NCI-H2029 treated with DMSO at 0.1 percent for 48 hours (cell line): ENCODE data around the gene PLIN3.
"Not testable (repeated sequence)": the region's sequence is repeated elsewhere in the genome, so short reads cannot be mapped to it uniquely, and the experiment has no call there.

ENCODE experiments used
- DNase-seq: peaks from one replicate; lab custom pipeline; 2025; lab: John Stamatoyannopoulos, UW

PLIN3 gene

GRCh38 chr19:4867534-4868285 lies at the start of gene PLIN3:
TSS of gene PLIN3 (minus strand) at chr19:4867667. CDS start at chr19:4861394, 6,273 bp downstream.
- peak; percentile 41 for DNase-seq

GRCh38 chr19:4916292-4917082 lies 49.0 kb upstream of the PLIN3 start:
- DNase-seq = no peak

- no peak for DNase-seq
Measured at GRCh38 chr19:4914736-4915501, 47.5 kb upstream of the PLIN3 start.

- DNase-seq = no peak
Measured at GRCh38 chr19:4913996-4914735, 46.7 kb upstream of the PLIN3 start.

- DNase-seq = no peak
Measured at GRCh38 chr19:4911786-4912672, 44.6 kb upstream of the PLIN3 start.

- DNase-seq = no peak
Measured at GRCh38 chr19:4911314-4911713, 43.8 kb upstream of the PLIN3 start.

- DNase-seq = no peak
Measured at GRCh38 chr19:4910594-4911281, 43.3 kb upstream of the PLIN3 start.

- DNase-seq = peak; percentile 55
Measured at GRCh38 chr19:4909897-4910593, 42.6 kb upstream of the PLIN3 start.

- no peak for DNase-seq
Measured at GRCh38 chr19:4909156-4909896, 41.9 kb upstream of the PLIN3 start, which contains the start of gene UHRF1. TSS of gene UHRF1 (plus strand) at chr19:4909501. CDS start at chr19:4910886, 1,385 bp downstream.

- DNase-seq = no peak
Measured at GRCh38 chr19:4908781-4909155, 41.3 kb upstream of the PLIN3 start.

- DNase-seq = no peak
Measured at GRCh38 chr19:4908360-4908759, 40.9 kb upstream of the PLIN3 start.

GRCh38 chr19:4906963-4907362 lies 39.5 kb upstream of the PLIN3 start:
- DNase-seq = no peak

GRCh38 chr19:4904481-4904880 lies 37.0 kb upstream of the PLIN3 start:
- DNase-seq = no peak

GRCh38 chr19:4902796-4903195 lies 35.3 kb upstream of the PLIN3 start, which contains the start of gene ARRDC5:
TSS of gene ARRDC5 (minus strand) at chr19:4902896. CDS start at chr19:4902825, 71 bp downstream.
- no peak for DNase-seq

GRCh38 chr19:4900879-4901278 lies 33.4 kb upstream of the PLIN3 start:
- not testable (repeated sequence) for DNase-seq

GRCh38 chr19:4897146-4897545 lies 29.7 kb upstream of the PLIN3 start:
- DNase-seq = no peak

- DNase-seq = no peak
Measured at GRCh38 chr19:4896372-4896771, 28.9 kb upstream of the PLIN3 start.

- DNase-seq = not testable (repeated sequence)
Measured at GRCh38 chr19:4892962-4893361, 25.5 kb upstream of the PLIN3 start.

GRCh38 chr19:4891066-4891465 lies 23.6 kb upstream of the PLIN3 start:
- no peak for DNase-seq
